22Rv1 (cell line): ENCODE results near the gene KCNH1.

Experiments
- ZFX ChIP-seq: fragments of 450-650 bp; IDR thresholded peaks from 2 replicates; pipeline ENCODE4 v1.6.1; 2017; ENCODE audit warnings: antibody characterized with exemption, borderline replicate concordance
- TF ChIP-seq, protein P1 (sequence below): fragments of 450-650 bp; IDR thresholded peaks from 2 replicates; pipeline ENCODE4 v1.5.1; 2017; ENCODE audit warnings: mild to moderate bottlenecking

- TF ChIP-seq, protein P1, sequence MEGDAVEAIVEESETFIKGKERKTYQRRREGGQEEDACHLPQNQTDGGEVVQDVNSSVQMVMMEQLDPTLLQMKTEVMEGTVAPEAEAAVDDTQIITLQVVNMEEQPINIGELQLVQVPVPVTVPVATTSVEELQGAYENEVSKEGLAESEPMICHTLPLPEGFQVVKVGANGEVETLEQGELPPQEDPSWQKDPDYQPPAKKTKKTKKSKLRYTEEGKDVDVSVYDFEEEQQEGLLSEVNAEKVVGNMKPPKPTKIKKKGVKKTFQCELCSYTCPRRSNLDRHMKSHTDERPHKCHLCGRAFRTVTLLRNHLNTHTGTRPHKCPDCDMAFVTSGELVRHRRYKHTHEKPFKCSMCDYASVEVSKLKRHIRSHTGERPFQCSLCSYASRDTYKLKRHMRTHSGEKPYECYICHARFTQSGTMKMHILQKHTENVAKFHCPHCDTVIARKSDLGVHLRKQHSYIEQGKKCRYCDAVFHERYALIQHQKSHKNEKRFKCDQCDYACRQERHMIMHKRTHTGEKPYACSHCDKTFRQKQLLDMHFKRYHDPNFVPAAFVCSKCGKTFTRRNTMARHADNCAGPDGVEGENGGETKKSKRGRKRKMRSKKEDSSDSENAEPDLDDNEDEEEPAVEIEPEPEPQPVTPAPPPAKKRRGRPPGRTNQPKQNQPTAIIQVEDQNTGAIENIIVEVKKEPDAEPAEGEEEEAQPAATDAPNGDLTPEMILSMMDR: no peak
- no peak for TF ChIP-seq ZFX
Measured at GRCh38 chr1:211095381-211095780, 38.6 kb downstream of the KCNH1 start.
